Measurements from ENCODE around the gene MTRF1L.
"Not testable (repeated sequence)": the region's sequence is repeated elsewhere in the genome, so short reads cannot be mapped to it uniquely, and the experiment has no call there.

- TF ChIP-seq, protein P1, sequence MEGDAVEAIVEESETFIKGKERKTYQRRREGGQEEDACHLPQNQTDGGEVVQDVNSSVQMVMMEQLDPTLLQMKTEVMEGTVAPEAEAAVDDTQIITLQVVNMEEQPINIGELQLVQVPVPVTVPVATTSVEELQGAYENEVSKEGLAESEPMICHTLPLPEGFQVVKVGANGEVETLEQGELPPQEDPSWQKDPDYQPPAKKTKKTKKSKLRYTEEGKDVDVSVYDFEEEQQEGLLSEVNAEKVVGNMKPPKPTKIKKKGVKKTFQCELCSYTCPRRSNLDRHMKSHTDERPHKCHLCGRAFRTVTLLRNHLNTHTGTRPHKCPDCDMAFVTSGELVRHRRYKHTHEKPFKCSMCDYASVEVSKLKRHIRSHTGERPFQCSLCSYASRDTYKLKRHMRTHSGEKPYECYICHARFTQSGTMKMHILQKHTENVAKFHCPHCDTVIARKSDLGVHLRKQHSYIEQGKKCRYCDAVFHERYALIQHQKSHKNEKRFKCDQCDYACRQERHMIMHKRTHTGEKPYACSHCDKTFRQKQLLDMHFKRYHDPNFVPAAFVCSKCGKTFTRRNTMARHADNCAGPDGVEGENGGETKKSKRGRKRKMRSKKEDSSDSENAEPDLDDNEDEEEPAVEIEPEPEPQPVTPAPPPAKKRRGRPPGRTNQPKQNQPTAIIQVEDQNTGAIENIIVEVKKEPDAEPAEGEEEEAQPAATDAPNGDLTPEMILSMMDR (IDR thresholded peaks at IDR 0.05) = not testable (repeated sequence)
- not testable (repeated sequence) for TF ChIP-seq POLR2A (IDR thresholded peaks at IDR 0.05)
These were observed 1.7 kb downstream of the MTRF1L start for GRCh38 chr6:153000790-153001189.

Data from stomach (tissue), 4 donors.